H1 (cell line): ENCODE measurements around the gene LMNTD2. TPM values are rescaled to one million over a fixed set of nuclear protein-coding genes. Genes with fewer than 3 reads are reported as not detected.

Source experiments
- CTCF ChIA-PET: fragments of 300-600 bp; sonication (Branson Sonifier 250); formaldehyde crosslinking; loops from one replicate; lab custom pipeline; 2021; ENCODE audit not compliant: partially characterized antibody; lab: Charles Lee
- POLR2A ChIA-PET: fragments of 300-600 bp; sonication (Branson Sonifier 250); formaldehyde crosslinking; loops from one replicate; lab custom pipeline; 2021; ENCODE audit warnings: inconsistent platforms; ENCODE audit not compliant: partially characterized antibody; lab: Charles Lee
- DNase-seq, 2 experiments: peaks; one replicate each; pipeline versions ENCODE4 v3.0.0 to v3.0.0-alpha.2; 2010 to 2022; ENCODE audit warnings: low spot score in 2 of 2, low read depth in 1 of 2, mixed read lengths in 1 of 2
- FAIRE-seq: peaks from 2 replicates; lab custom pipeline; 2011; peaks lifted over from hg19 to GRCh38; lab: Jason Lieb, UNC
- H2AFZ ChIP-seq: 2 replicates; pipeline ENCODE4 v1.8.1; 2012; ENCODE audit warnings: low read length, inconsistent platforms
- H2AK5ac ChIP-seq: 2 replicates; pipeline ENCODE4 v1.6.1; 2013; ENCODE audit warnings: low read depth, low read length
- H2BK120ac ChIP-seq: replicated peaks from 2 replicates; pipeline ENCODE3; 2013; ENCODE audit warnings: low read depth, low read length, inconsistent platforms
- H2BK12ac ChIP-seq: 2 replicates; pipeline ENCODE4 v1.6.1; 2013; ENCODE audit warnings: low read depth, low read length
- H2BK15ac ChIP-seq: 2 replicates; pipeline ENCODE4 v1.6.1; 2013; ENCODE audit warnings: low read length
- H2BK20ac ChIP-seq: 2 replicates; pipeline ENCODE4 v1.6.1; 2013; ENCODE audit warnings: low read length
- H2BK5ac ChIP-seq: 2 replicates; pipeline ENCODE4 v1.6.1; 2013; ENCODE audit warnings: low read depth, low read length
- H3K14ac ChIP-seq: 2 replicates; pipeline ENCODE4 v1.6.1; 2013; ENCODE audit warnings: inconsistent platforms; ENCODE audit not compliant: insufficient read length
- H3K18ac ChIP-seq: 2 replicates; pipeline ENCODE4 v1.6.1; 2013; ENCODE audit warnings: low read length; ENCODE audit errors: extremely low read depth
- H3K23ac ChIP-seq: 2 replicates; pipeline ENCODE4 v1.6.1; 2013; ENCODE audit warnings: inconsistent platforms; ENCODE audit not compliant: insufficient read length
- H3K23me2 ChIP-seq: 2 replicates; pipeline ENCODE4 v1.6.1; 2013; ENCODE audit warnings: low read depth, low read length
- H3K27ac ChIP-seq: 2 replicates; pipeline ENCODE4 v1.6.1; 2011; ENCODE audit warnings: low read depth, low read length, inconsistent platforms
- H3K27me3 ChIP-seq, 4 experiments: replicated peaks in 1 of 4; 1 replicate in 1 of 4; 2 replicates in 3 of 4; pipeline versions ENCODE4 v1.6.1 to v1.8.1; 2011 to 2013; ENCODE audit warnings: low read length in 3 of 4, mild to moderate bottlenecking in 3 of 4, inconsistent platforms in 2 of 4, mixed read lengths in 2 of 4, moderate library complexity in 1 of 4; ENCODE audit not compliant: control insufficient read depth in 3 of 4, insufficient read depth in 3 of 4; ENCODE audit errors: extremely low read depth in 1 of 4
- H3K36me3 ChIP-seq, 4 experiments: 2 replicates each; pipeline versions ENCODE4 v1.6.1 to v1.8.1; 2011 to 2013; ENCODE audit warnings: mild to moderate bottlenecking in 4 of 4, low read length in 3 of 4, moderate library complexity in 2 of 4, control low read depth in 1 of 4, inconsistent platforms in 1 of 4; ENCODE audit not compliant: insufficient read depth in 4 of 4, control insufficient read depth in 2 of 4
- H3K4ac ChIP-seq: replicated peaks from 2 replicates; pipeline ENCODE3; 2013; ENCODE audit warnings: low read length, low read depth, mixed read lengths, inconsistent platforms; ENCODE audit not compliant: insufficient read length
- H3K4me1 ChIP-seq, 4 experiments: replicated peaks in 1 of 4; 1 replicate in 1 of 4; 2 replicates in 3 of 4; pipeline versions ENCODE4 v1.6.1 to v1.8.1; 2011 to 2013; ENCODE audit warnings: low read length in 3 of 4, inconsistent platforms in 2 of 4, mixed read lengths in 1 of 4; ENCODE audit not compliant: insufficient read depth in 4 of 4, control insufficient read depth in 3 of 4
- H3K4me2 ChIP-seq, 2 experiments: 2 replicates each; pipeline versions ENCODE4 v1.6.1 to v1.8.1; 2011 to 2013; ENCODE audit warnings: low read depth in 2 of 2, low read length in 2 of 2, control low read depth in 1 of 2, inconsistent platforms in 1 of 2, mild to moderate bottlenecking in 1 of 2; ENCODE audit not compliant: insufficient read depth in 1 of 2
- H3K4me3 ChIP-seq, 4 experiments: fragments of 200-600, 300-600 bp in 1 of 4; sonication (generic), shearing (Covaris generic), sonication (Bioruptor Twin) in 1 of 4; 2 replicates each; pipeline versions ENCODE4 v1.5.1 to v1.8.1; 2011 to 2016; ENCODE audit warnings: low read length in 4 of 4, low read depth in 3 of 4, control low read depth in 2 of 4, inconsistent platforms in 2 of 4, mild to moderate bottlenecking in 2 of 4, mixed read lengths in 1 of 4, moderate library complexity in 1 of 4; ENCODE audit not compliant: insufficient read depth in 2 of 4; ENCODE audit errors: extremely low read depth in 1 of 4
- H3K56ac ChIP-seq: replicated peaks from 2 replicates; pipeline ENCODE3; 2013; ENCODE audit warnings: low read depth, mild to moderate bottlenecking, mixed read lengths, low read length, inconsistent platforms; ENCODE audit not compliant: insufficient read length
- H3K79me1 ChIP-seq: 2 replicates; pipeline ENCODE4 v1.6.1; 2013; ENCODE audit warnings: low read depth, low read length, control low read depth
- H3K79me2 ChIP-seq, 2 experiments: 2 replicates each; pipeline versions ENCODE4 v1.6.1 to v1.8.1; 2012 to 2013; ENCODE audit warnings: low read length in 2 of 2, mild to moderate bottlenecking in 2 of 2, inconsistent platforms in 1 of 2; ENCODE audit not compliant: insufficient read depth in 2 of 2, control insufficient read depth in 1 of 2
- H3K9ac ChIP-seq, 4 experiments: replicated peaks in 1 of 4; 1 replicate in 1 of 4; 2 replicates in 3 of 4; pipeline versions ENCODE4 v1.6.1 to v1.8.1; 2011 to 2013; ENCODE audit warnings: low read depth in 3 of 4, low read length in 3 of 4, control low read depth in 2 of 4, mild to moderate bottlenecking in 2 of 4, moderate library complexity in 2 of 4, inconsistent platforms in 1 of 4; ENCODE audit errors: extremely low read depth in 1 of 4
- H3K9me3 ChIP-seq, 2 experiments: 2 replicates each; pipeline versions ENCODE4 v1.6.1 to v1.8.1; 2012 to 2013; ENCODE audit warnings: mild to moderate bottlenecking in 2 of 2, moderate library complexity in 2 of 2, control low read depth in 1 of 2, inconsistent platforms in 1 of 2, low read depth in 1 of 2, low read length in 1 of 2, mixed read lengths in 1 of 2; ENCODE audit not compliant: insufficient read depth in 2 of 2
- H4K20me1 ChIP-seq, 2 experiments: replicated peaks in 1 of 2; 2 replicates each; pipeline versions ENCODE3 to v1.8.1; 2011 to 2013; ENCODE audit warnings: inconsistent platforms in 2 of 2, low read length in 2 of 2, mild to moderate bottlenecking in 1 of 2; ENCODE audit not compliant: insufficient read depth in 2 of 2, control insufficient read depth in 1 of 2
- H4K5ac ChIP-seq: 2 replicates; pipeline ENCODE4 v1.6.1; 2013; ENCODE audit warnings: low read length, low read depth, mixed read lengths, inconsistent platforms; ENCODE audit not compliant: insufficient read length
- H4K8ac ChIP-seq: 2 replicates; pipeline ENCODE4 v1.8.0; 2013; ENCODE audit warnings: mild to moderate bottlenecking, moderate library complexity, low read length, inconsistent platforms; ENCODE audit not compliant: insufficient read depth; ENCODE audit errors: extremely low read depth
- H4K91ac ChIP-seq: replicated peaks from 2 replicates; pipeline ENCODE3; 2013; ENCODE audit warnings: low read length, mixed read lengths, inconsistent platforms; ENCODE audit not compliant: insufficient read length
- ASH2L ChIP-seq: fragments of 200-600, 300-600 bp; sonication (generic); IDR thresholded peaks from one replicate; pipeline ENCODE4 v1.7.1; 2017; ENCODE audit warnings: low read length
- FOSL1 ChIP-seq: IDR thresholded peaks from 2 replicates; pipeline ENCODE4 v1.6.1; 2011; ENCODE audit warnings: mild to moderate bottlenecking, low read depth, low read length, moderate library complexity; ENCODE audit not compliant: insufficient read depth
- HDAC2 ChIP-seq, 2 experiments: fragments of 300-600 bp in 1 of 2; sonication (generic) in 1 of 2; IDR thresholded peaks; 2 replicates each; pipeline ENCODE4 v1.6.1; 2011 to 2012; ENCODE audit warnings: low read depth in 2 of 2, low read length in 2 of 2, mild to moderate bottlenecking in 2 of 2, moderate library complexity in 2 of 2, borderline replicate concordance in 1 of 2, inconsistent platforms in 1 of 2
- JUND ChIP-seq: IDR thresholded peaks from 2 replicates; pipeline ENCODE4 v1.6.1; 2011; ENCODE audit warnings: mild to moderate bottlenecking, improper control_type of control experiment, low read length
- MAFK ChIP-seq: IDR thresholded peaks from 2 replicates; pipeline ENCODE4 v1.6.1; 2012; ENCODE audit warnings: low read depth, mild to moderate bottlenecking, improper control_type of control experiment, low read length
- SAP30 ChIP-seq: fragments of 300-600 bp; sonication (generic); IDR thresholded peaks from 2 replicates; pipeline ENCODE4 v1.7.1; 2012; ENCODE audit warnings: low read length, moderate library complexity, mild to moderate bottlenecking, inconsistent platforms; ENCODE audit not compliant: insufficient read depth, insufficient replicate concordance
- YY1 ChIP-seq: IDR thresholded peaks from 2 replicates; pipeline ENCODE4 v1.6.1; 2011; ENCODE audit warnings: low read depth, mild to moderate bottlenecking, low read length
- WGBS, 2 experiments: shearing (Covaris generic) in 1 of 2; methylation state at CpG; one replicate each; pipeline versions ENCODE4 v1.1.6 to v1.1.7; 2013 to 2015; ENCODE audit warnings: low lambda C conversion rate in 2 of 2, mixed read lengths in 2 of 2, inconsistent platforms in 1 of 2, low coverage in 1 of 2, missing lambda C conversion rate in 1 of 2; ENCODE audit not compliant: insufficient replicate concordance in 2 of 2, insufficient coverage in 1 of 2, insufficient read length in 1 of 2; ENCODE audit errors: extremely low coverage in 1 of 2, missing lambda C conversion rate in 1 of 2; 5-methylcytosine and 5-hydroxymethylcytosine counted together
- polyA plus RNA-seq, 7 experiments: library from polyadenylated mRNA; depleted of rRNA in 3 of 7; stranded (reverse) in 5 of 7; unstranded in 2 of 7; fragments of >200 nt in 5 of 7; fragments of 200-250 nt in 2 of 7; gene quantifications; 1 replicate in 5 of 7; 2 replicates in 1 of 7; 4 replicates in 1 of 7; pipeline versions ENCODE4 v1.2.1 to v1.2.3, GENCODE V29; 2011 to 2013; ENCODE audit warnings: missing spikeins in 2 of 7, mixed read lengths in 2 of 7
- total RNA-seq: library from RNA; stranded (reverse); fragmentation: NEBNext Ultra II Directional; extraction: Animal tissue kit (Norgen Biotek cat#: 25700); gene quantifications from 2 replicates; pipeline ENCODE4 v1.2.1, GENCODE V29; 2021

Gene LMNTD2
- total and polyA plus RNA-seq, 2 of the 8 experiments (the other 6 are each of a cell fraction or from before 2014, with no cell fraction given) = 1.6 to 3.1 TPM

DNA sequence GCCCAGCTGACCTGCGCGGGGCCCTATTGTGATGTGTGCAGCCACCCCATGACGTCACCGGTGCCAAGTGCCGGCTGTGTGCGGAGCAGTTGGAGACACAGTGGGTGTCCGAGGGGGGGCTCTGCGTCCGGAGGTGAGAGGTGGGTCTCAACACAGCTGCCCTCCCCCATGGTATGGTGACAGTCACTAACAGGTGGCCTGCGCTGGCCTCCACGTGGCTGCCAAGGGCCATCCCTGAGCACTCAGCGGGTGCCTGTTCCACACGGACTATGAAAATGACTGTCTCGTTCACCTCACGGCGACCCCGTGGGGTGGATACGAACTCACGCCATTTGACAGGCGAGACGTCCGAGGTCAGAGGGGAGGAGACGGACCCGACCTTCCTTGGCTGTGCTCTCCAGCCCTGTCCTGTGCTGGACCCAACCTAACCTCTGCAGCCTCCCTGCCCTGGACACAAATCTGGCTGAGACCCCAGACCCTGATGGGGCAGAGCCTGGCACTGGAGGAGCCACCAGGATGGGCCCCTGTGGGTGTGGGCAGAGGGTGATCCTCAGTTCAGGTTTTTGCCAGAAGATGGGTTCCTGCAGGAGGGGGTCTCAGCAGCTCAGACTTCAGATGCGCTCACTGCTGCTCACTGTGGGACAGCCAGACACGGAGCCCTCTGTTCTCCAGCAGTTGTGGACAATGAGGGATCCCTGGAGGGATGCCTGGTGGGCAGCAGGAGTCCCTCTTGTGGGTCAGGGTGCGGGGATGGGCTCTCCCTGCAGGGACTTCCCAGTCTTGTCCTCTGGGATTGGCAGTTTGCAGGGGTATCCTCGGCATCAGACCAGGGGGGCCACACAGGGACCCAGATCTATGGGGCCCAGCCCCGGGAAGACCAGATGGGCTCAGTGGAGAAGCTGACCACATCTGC is 31.5 kb downstream of the LMNTD2 start:
- no peak overlapping the region for H4K8ac ChIP-seq
- no peak overlapping the region for H2BK5ac ChIP-seq
- H3K79me2 ChIP-seq = no peaks in the 10 kb centered on the region
- H4K5ac ChIP-seq = no peak overlapping the region
- DNase-seq = peak in 1 of 2 experiments; percentile 43
- H2AK5ac ChIP-seq = no peak overlapping the region
- no peaks in the 10 kb centered on the region for H3K27me3 ChIP-seq
- H4K91ac ChIP-seq = no peak overlapping the region
- H3K9ac ChIP-seq = no peak overlapping the region
- H4K20me1 ChIP-seq = peaks cover 2 to 11% of the 10 kb centered on the region in 2 experiments
- no peaks in the 10 kb centered on the region for H3K79me1 ChIP-seq
- H3K9me3 ChIP-seq = no peaks in the 10 kb centered on the region
- no peak overlapping the region for H3K27ac ChIP-seq
- no peaks in the 10 kb centered on the region for H3K4me1 ChIP-seq
- H3K36me3 ChIP-seq = peaks cover 0 to 15% (median 6%) of the 10 kb centered on the region in 4 experiments; a peak in 5 of 8 replicates
- ChIA-PET CTCF (interaction anchor here (1.4 kb wide), 1 partner anchor 10 kb away, joined by 7 read pairs; no protein-coding TSS in a partner anchor), POLR2A (interaction anchor here (0.7 to 1.2 kb wide), 4 partner anchors 12 to 233 kb away, joined by 3 read pairs; no protein-coding TSS in a partner anchor)
- no peak overlapping the region for H3K18ac ChIP-seq
- H2BK15ac ChIP-seq = no peak overlapping the region
- FAIRE-seq = no peak
- no peak overlapping the region for H3K4ac ChIP-seq
- no peak overlapping the region for H2AFZ ChIP-seq
- no peak overlapping the region for H3K56ac ChIP-seq
- H3K23ac ChIP-seq = no peak overlapping the region
- H3K4me3 ChIP-seq = no peak overlapping the region
- H3K14ac ChIP-seq = no peak overlapping the region
- H2BK120ac ChIP-seq = no peak overlapping the region
- H2BK12ac ChIP-seq = no peak overlapping the region
- WGBS, 2 experiments = 93% methylated on average over 24 of the region's 29 CpGs; no CpG with 5 or more reads in 1 of the 2 experiments
- H3K23me2 ChIP-seq = no peaks in the 10 kb centered on the region
- no peak for TF ChIP-seq MAFK
- no peak for TF ChIP-seq YY1
- no peak for TF ChIP-seq SAP30
- TF ChIP-seq HDAC2 (IDR thresholded peaks at IDR 0.05; ENCODE audit: borderline replicate concordance in 1 of 2, low read depth in 2 of 2, low read length in 2 of 2) = no peak
- TF ChIP-seq FOSL1 = no peak
- TF ChIP-seq ASH2L = no peak
- TF ChIP-seq JUND = no peak
- H3K4me2 ChIP-seq = no peak overlapping the region
- no peak overlapping the region for H2BK20ac ChIP-seq
